ENCODE data around the gene LIMS2. TPM values are rescaled to one million over a fixed set of nuclear protein-coding genes. Genes with fewer than 3 reads are reported as not detected.

The LIMS2 gene
- total RNA-seq, 1 donor = 28.9 TPM

DNA sequence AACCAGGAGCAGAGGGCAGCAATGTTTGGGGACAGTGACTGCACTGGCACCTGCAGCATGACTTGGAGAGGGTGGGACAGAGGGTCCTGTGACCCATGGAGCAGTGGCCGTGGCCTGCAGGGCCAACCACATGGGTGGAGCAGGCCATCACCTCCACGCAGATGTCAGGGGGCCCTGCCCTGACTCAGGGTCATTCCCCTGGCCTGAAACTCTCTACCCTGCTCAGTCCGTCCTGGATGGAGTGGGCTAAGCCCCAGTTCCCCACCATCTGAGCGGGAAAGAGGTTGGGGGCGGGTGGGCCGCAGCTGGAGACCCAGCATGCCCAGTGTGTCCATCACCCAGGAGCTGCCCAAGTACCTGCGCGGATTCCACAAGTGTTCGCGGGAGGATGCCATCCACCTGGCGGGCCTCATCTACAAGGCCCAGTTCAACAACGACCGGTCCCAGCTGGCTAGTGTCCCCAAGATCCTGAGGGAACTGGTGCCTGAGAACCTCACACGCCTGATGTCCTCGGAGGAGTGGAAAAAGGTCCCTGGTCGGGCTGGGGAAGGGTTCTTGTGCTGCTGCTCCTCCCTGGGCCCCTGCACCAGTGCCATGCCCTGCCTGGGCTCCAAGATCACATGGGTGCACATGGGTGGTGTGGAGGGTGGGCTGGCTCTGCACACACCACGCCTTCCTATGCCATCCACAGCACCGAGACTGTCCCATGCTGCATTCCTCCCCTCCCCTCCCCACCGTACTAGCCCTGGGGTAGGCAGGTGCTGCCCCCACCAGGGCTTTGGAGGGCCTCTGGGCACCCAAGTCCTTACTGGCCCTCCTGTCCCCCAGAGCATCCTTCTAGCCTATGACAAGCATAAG is 39.7 kb downstream of the LIMS2 start:
- no peak overlapping the region for H3K4me3 ChIP-seq (ENCODE audit: low read depth, low read length)
- DNase-seq (ENCODE audit: low read depth) = no peak
- TF ChIP-seq, protein P1, sequence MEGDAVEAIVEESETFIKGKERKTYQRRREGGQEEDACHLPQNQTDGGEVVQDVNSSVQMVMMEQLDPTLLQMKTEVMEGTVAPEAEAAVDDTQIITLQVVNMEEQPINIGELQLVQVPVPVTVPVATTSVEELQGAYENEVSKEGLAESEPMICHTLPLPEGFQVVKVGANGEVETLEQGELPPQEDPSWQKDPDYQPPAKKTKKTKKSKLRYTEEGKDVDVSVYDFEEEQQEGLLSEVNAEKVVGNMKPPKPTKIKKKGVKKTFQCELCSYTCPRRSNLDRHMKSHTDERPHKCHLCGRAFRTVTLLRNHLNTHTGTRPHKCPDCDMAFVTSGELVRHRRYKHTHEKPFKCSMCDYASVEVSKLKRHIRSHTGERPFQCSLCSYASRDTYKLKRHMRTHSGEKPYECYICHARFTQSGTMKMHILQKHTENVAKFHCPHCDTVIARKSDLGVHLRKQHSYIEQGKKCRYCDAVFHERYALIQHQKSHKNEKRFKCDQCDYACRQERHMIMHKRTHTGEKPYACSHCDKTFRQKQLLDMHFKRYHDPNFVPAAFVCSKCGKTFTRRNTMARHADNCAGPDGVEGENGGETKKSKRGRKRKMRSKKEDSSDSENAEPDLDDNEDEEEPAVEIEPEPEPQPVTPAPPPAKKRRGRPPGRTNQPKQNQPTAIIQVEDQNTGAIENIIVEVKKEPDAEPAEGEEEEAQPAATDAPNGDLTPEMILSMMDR (IDR thresholded peaks at IDR 0.05; ENCODE audit: insufficient read depth, low read depth, low read length) = no peak

DNA sequence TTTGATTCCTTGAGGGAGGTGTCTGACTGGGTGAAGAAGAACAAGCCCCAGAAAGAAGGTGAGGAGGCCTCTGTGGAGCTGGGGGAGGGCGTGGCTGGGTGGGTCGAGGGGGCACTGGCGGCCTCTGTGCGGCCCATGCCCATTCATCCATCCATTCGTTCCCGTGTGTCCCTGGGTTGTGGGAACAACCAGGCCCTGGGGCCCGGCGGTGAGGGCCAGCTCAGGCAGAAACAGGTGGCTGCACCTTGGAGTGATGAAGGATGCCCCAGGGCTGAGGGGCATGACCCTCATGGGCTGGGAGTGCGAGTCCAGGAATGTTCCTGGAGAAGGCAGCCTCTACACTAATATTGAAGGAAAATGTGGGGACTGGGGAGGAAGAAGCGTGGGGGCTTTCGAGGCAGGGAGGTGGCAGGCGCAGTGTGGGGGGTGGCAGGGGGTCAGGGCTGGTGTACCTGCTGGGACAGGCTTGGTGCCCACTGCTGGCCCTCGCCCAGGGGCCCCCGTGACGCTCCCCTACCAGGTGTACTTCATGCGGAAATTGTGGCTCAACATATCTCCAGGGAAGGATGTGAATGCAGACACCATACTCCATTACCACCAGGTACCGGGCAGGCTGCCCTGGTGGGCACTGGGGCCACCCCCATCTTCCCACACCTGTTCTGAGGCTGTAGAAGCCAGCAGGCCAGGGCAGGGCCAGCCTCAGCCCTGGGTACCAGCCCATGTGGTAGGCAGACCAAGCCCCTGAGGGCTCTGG is 40.5 kb downstream of the LIMS2 start:
- no peak for DNase-seq (ENCODE audit: low read depth)
- TF ChIP-seq, protein P1 (IDR thresholded peaks at IDR 0.05; ENCODE audit: insufficient read depth, low read depth, low read length) = no peak
- H3K4me3 ChIP-seq (ENCODE audit: low read depth, low read length) = no peak overlapping the region

DNA sequence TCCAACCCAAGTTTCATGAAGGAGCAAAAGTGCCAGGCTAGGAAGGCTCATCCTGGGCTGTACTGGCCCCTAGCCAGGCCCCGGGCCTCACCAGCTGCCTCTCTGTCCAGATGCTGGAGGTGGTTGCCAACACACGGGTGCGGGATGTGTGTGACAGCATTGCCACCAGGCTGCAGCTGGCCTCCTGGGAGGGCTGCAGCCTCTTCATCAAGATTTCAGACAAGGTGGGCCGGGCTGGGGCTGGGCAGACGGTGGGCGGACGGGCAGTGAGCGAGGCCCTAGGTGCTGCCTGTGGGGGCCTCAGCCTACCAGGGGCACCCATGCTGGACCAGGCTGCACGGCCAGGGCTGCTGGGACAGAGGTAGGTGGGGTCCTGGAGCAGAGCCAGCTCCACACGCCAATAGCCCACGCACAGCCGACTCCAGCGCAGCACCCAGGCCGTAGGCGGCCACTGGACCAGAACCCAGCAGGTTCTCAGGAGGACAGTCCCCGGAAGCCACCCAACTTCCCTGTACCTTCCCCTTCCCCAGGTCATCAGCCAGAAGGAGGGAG is 41.2 kb downstream of the LIMS2 start:
- TF ChIP-seq, protein P1 (IDR thresholded peaks at IDR 0.05; ENCODE audit: insufficient read depth, low read depth, low read length) = no peak
- DNase-seq (ENCODE audit: low read depth) = no peak
- no peak overlapping the region for H3K4me3 ChIP-seq (ENCODE audit: low read depth, low read length)

DNA sequence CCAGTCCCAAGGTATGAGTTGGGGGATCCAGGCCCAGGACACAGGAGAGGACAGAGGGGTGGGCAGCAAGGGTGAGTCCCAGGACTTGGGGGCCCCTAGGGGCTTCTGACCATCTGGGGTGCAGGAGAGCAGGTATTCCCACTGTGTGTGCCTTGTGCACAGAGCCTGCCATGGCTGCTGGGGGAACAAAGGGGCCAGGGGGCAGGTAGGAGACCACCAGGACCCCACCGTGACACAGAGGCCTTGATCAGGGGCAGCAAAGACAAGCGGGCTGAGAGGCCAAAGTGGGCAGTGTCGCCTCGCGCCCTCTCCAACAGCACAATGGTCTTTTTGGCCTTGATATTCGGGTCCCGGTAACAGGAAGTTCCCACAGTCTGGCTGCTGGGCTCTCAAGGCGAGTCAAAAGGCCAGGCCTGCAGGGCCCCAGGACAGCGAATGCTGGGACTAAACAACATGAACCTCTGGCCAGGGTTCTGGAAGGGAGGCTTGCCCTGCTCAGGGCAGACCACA is 41.7 kb downstream of the LIMS2 start:
- no peak for DNase-seq (ENCODE audit: low read depth)
- TF ChIP-seq, protein P1 (IDR thresholded peaks at IDR 0.05; ENCODE audit: insufficient read depth, low read depth, low read length) = no peak
- H3K4me3 ChIP-seq (ENCODE audit: low read depth, low read length) = no peak overlapping the region

DNA sequence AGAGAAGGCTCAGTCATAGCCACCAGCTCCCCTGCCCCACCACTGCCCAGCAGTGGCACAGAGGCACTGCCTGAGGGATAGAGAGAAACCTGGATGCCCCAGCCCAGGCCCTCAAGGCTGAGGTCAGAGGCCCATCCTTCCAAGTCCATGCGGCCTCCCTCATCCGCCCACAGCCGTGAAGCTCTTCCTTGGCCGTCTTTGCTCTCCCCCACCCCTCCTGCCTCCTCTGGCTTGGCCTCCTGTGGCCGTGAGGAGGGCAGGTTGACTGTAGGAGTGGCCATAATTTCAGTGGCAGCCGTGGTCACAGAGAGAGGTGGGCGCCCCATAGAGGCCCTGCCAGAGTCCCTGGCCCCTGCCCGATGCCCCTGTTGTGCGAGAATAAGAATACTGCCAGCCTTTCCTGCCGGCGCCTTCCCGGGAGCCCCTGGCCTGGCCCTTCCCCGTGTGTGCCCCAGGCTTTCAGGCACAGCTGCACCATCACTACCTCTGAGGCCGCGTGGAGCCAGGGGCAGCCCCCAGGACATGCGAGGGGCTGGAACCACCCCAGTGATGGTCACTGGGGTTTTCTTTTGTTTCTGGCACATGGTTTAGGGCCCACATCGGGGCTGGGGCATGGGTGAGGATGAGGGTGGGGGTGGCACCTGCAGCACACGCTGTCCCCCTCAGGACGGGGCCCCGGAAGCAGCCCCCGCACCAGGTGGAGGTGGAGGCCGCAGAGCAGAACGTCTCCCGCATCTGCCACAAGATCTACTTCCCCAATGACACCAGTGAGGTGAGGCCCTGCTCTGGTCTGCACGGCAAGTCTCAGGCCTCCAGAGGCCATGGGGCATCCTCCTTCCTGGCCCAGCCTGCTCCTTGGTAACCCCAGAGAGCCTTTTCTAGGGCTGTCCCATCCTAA is 42.5 kb downstream of the LIMS2 start:
- TF ChIP-seq, protein P1 (IDR thresholded peaks at IDR 0.05; ENCODE audit: insufficient read depth, low read depth, low read length) = no peak
- H3K4me3 ChIP-seq (ENCODE audit: low read depth, low read length) = no peak overlapping the region
- no peak for DNase-seq (ENCODE audit: low read depth)

DNA sequence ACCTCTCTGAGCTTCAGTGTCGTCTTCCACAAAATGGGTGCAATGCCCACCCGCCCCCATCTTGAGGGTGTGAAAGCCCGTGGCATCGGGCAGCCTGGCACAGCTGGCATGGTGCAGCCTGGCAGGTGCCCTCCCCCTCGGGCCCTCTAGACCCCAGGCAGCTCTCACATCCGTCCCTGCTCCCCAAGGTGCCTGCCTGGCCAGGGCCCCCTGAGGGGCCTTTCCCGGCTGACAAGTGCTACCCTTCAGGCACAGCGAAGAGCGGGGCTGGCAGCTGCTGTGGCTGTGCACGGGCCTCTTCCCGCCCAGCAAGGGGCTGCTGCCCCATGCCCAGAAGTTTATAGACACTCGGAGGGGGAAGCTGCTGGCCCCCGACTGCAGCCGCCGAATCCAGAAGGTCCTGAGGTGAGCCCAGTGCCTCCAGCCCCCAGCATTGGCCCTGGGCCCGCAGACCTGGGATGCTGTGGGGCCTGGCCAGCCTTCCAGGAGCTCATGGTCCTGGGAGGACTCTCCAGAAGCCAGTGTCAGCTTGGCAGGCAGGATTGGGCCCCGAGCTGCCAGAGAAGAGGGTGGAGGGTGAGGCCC is 43.2 kb downstream of the LIMS2 start:
- no peak overlapping the region for H3K4me3 ChIP-seq (ENCODE audit: low read depth, low read length)
- TF ChIP-seq, protein P1 (IDR thresholded peaks at IDR 0.05; ENCODE audit: insufficient read depth, low read depth, low read length) = no peak
- DNase-seq (ENCODE audit: low read depth) = no peak

Data from fibroblast of villous mesenchyme (primary cell).